HepG2 (cell line): ENCODE measurements around the gene TNFSF15. TPM values are rescaled to one million over a fixed set of nuclear protein-coding genes. Genes with fewer than 3 reads are reported as not detected.

Experiments
- ATAC-seq: fragments of 200-7000 bp; cut with Tn5 transposase; 3 replicates; pipeline ENCODE4 v1.9.1; 2020; ENCODE audit warnings: mild to moderate bottlenecking, moderate library complexity
- BruUV-seq: library from RNA; stranded (reverse); fragments of 400-500 nt; replicated peaks from 2 replicates; lab custom pipeline; 2021; lab: Mats Ljungman, UMichigan
- CTCF ChIA-PET: fragments of 300-600 bp; formaldehyde crosslinking; extraction: SDS; loops from one replicate; lab custom pipeline; 2021; ENCODE audit warnings: low total read pairs, inconsistent platforms, low intra/inter-chr PET ratio; lab: Yijun Ruan, JAX
- POLR2A ChIA-PET: fragments of 350-600 bp; sonication (Branson Sonifier 250); formaldehyde crosslinking; loops from one replicate; lab custom pipeline; 2020; ENCODE audit warnings: antibody characterized with exemption, inconsistent platforms; lab: Yijun Ruan, JAX
- DNase-seq: peaks from one replicate; pipeline ENCODE4 v3.0.0-alpha.2; 2015; ENCODE audit warnings: low spot score
- FAIRE-seq: peaks from 3 replicates; lab custom pipeline; 2011; peaks lifted over from hg19 to GRCh38; lab: Jason Lieb, UNC
- H2AFZ ChIP-seq: one replicate; pipeline ENCODE4 v1.6.1; 2011; ENCODE audit warnings: low read length, inconsistent platforms
- H3K27ac ChIP-seq: fragments of 300-600 bp; 3 replicates; pipeline ENCODE4 v1.8.0; 2011; ENCODE audit warnings: mixed run types, mild to moderate bottlenecking, mixed read lengths, low read length, inconsistent platforms; ENCODE audit not compliant: insufficient read depth; ENCODE audit errors: extremely low read length
- H3K27me3 ChIP-seq, 2 experiments: fragments of 200-600 bp in 1 of 2; 2 replicates in 1 of 2; 3 replicates in 1 of 2; pipeline versions ENCODE4 v1.6.0 to v1.8.0; 2011; ENCODE audit warnings: low read length in 2 of 2, mild to moderate bottlenecking in 2 of 2, moderate library complexity in 2 of 2, inconsistent platforms in 1 of 2; ENCODE audit not compliant: insufficient read depth in 2 of 2, control insufficient read depth in 1 of 2
- H3K36me3 ChIP-seq, 2 experiments: fragments of 200-600 bp in 1 of 2; replicated peaks in 1 of 2; 2 replicates in 1 of 2; 3 replicates in 1 of 2; pipeline versions ENCODE4 v1.5.1 to v1.8.0; 2011; ENCODE audit warnings: low read length in 2 of 2, inconsistent platforms in 1 of 2; ENCODE audit not compliant: insufficient read depth in 2 of 2, control insufficient read depth in 1 of 2
- H3K4me1 ChIP-seq: 2 replicates; pipeline ENCODE4 v1.5.1; 2012; ENCODE audit warnings: low read length, inconsistent platforms; ENCODE audit not compliant: insufficient read depth
- H3K4me2 ChIP-seq: 2 replicates; pipeline ENCODE4 v1.6.0; 2011; ENCODE audit warnings: low read depth, low read length, inconsistent platforms
- H3K4me3 ChIP-seq, 3 experiments: fragments of 200-600 bp in 1 of 3; sonication (generic), shearing (Covaris generic) in 1 of 3; replicated peaks in 1 of 3; 2 replicates each; pipeline ENCODE4 v1.5.1; 2011 to 2016; ENCODE audit warnings: low read length in 3 of 3, inconsistent platforms in 2 of 3, low read depth in 2 of 3, mild to moderate bottlenecking in 2 of 3, control low read depth in 1 of 3, mixed read lengths in 1 of 3; ENCODE audit not compliant: insufficient read depth in 1 of 3
- H3K79me2 ChIP-seq: one replicate; pipeline ENCODE4 v1.6.1; 2011; ENCODE audit warnings: low read length, inconsistent platforms; ENCODE audit not compliant: insufficient read depth
- H3K9ac ChIP-seq: 2 replicates; pipeline ENCODE4 v1.6.0; 2011; ENCODE audit warnings: mild to moderate bottlenecking, low read depth, low read length, inconsistent platforms; ENCODE audit not compliant: insufficient read depth
- H3K9me3 ChIP-seq: 2 replicates; pipeline ENCODE4 v1.5.1; 2012; ENCODE audit warnings: mild to moderate bottlenecking, low read length
- H4K20me1 ChIP-seq: 2 replicates; pipeline ENCODE4 v1.6.0; 2011; ENCODE audit warnings: inconsistent platforms, mild to moderate bottlenecking, low read length, moderate library complexity; ENCODE audit not compliant: insufficient read depth
- BRCA1 ChIP-seq: sonication (generic); formaldehyde crosslinking; IDR thresholded peaks from 2 replicates; pipeline ENCODE4 v1.4.0; 2020; ENCODE audit warnings: missing genetic modification reagents
- CEBPB ChIP-seq: IDR thresholded peaks from 2 replicates; pipeline ENCODE4 v1.6.1; 2011; ENCODE audit warnings: low read depth, low read length, improper control_type of control experiment, borderline replicate concordance
- HHEX ChIP-seq: IDR thresholded peaks from 2 replicates; pipeline ENCODE4 v1.6.1; 2016; ENCODE audit warnings: control low read depth
- MAFF ChIP-seq: IDR thresholded peaks from 2 replicates; pipeline ENCODE4 v1.6.1; 2011; ENCODE audit warnings: low read depth, low read length, improper control_type of control experiment
- MAFK ChIP-seq, 2 experiments: IDR thresholded peaks in 1 of 2; conservative IDR thresholded peaks in 1 of 2; 2 replicates each; pipeline ENCODE4 v1.6.1; 2011; ENCODE audit warnings: improper control_type of control experiment in 2 of 2, low read length in 2 of 2
- PREB ChIP-seq: sonication (generic); formaldehyde crosslinking; IDR thresholded peaks from 2 replicates; pipeline ENCODE4 v1.4.0; 2020; ENCODE audit warnings: missing genetic modification reagents
- RFX5 ChIP-seq: IDR thresholded peaks from 2 replicates; pipeline ENCODE4 v1.6.1; 2011; ENCODE audit warnings: low read depth, low read length, improper control_type of control experiment
- TP53 ChIP-seq: sonication (generic); formaldehyde crosslinking; conservative IDR thresholded peaks from 2 replicates; pipeline ENCODE4 v1.4.0; 2020; ENCODE audit warnings: missing genetic modification reagents
- TSC22D2 ChIP-seq: sonication (generic); formaldehyde crosslinking; IDR thresholded peaks from 2 replicates; pipeline ENCODE4 v1.5.1; 2020; ENCODE audit warnings: missing genetic modification reagents, mild to moderate bottlenecking, borderline replicate concordance
- ZHX2 ChIP-seq, 2 experiments: sonication (generic) in 1 of 2; formaldehyde crosslinking in 1 of 2; IDR thresholded peaks; 2 replicates each; pipeline versions ENCODE4 v1.6.1 to v1.9.0; 2014 to 2022; ENCODE audit warnings: antibody characterized with exemption in 1 of 2, borderline replicate concordance in 1 of 2, inconsistent platforms in 1 of 2, low read depth in 1 of 2, missing genetic modification reagents in 1 of 2
- ZNF205 ChIP-seq: IDR thresholded peaks from 2 replicates; pipeline ENCODE4 v1.6.1; 2018; ENCODE audit warnings: missing biosample characterization, missing genetic modification reagents
- ZNF234 ChIP-seq: sonication (generic); formaldehyde crosslinking; conservative IDR thresholded peaks from 2 replicates; pipeline ENCODE4 v1.5.1; 2020; ENCODE audit warnings: mild to moderate bottlenecking, missing genetic modification reagents
- ZNF496 ChIP-seq: sonication (generic); formaldehyde crosslinking; IDR thresholded peaks from 2 replicates; pipeline ENCODE4 v1.8.1; 2023; ENCODE audit warnings: mild to moderate bottlenecking, moderate library complexity, missing genetic modification reagents; ENCODE audit not compliant: insufficient replicate concordance
- ZNF792 ChIP-seq: IDR thresholded peaks from 2 replicates; pipeline ENCODE4 v1.6.1; 2016
- WGBS: methylation state at CpG from one replicate; pipeline ENCODE4 v1.1.6; 2017; ENCODE audit warnings: low lambda C conversion rate; 5-methylcytosine and 5-hydroxymethylcytosine counted together
- in situ Hi-C: cut with HindIII; loops from 2 replicates; pipeline ENCODE4 v1.10.0; 2017; ENCODE audit warnings: low pct_unique_long_range_greater_than_20kb; ENCODE audit not compliant: extremely low pct_ligation_motif_present
- intact Hi-C: fragments of 100-400 bp; cut with micrococcal nuclease; formaldehyde crosslinking; loops from one replicate; pipeline ENCODE4 v1.10.0; 2022; ENCODE audit not compliant: unreplicated experiment
- polyA plus RNA-seq, 8 experiments: library from polyadenylated mRNA; depleted of rRNA in 3 of 8; stranded (reverse) in 7 of 8; unstranded in 1 of 8; fragments of >200 nt; fragmentation: Illumina TruSeq in 4 of 8; extraction: Trizol in 4 of 8; gene quantifications; 2 replicates each; pipeline versions ENCODE4 v1.2.1 to v1.2.3, GENCODE V29; 2011 to 2016; ENCODE audit warnings: low read depth in 4 of 8, missing spikeins in 1 of 8, mixed read lengths in 1 of 8; ENCODE audit not compliant: insufficient read depth in 1 of 8
- total RNA-seq, 5 experiments: library from RNA; depleted of rRNA; stranded (reverse); fragments of >200 nt; fragmentation: Illumina TruSeq; extraction: Trizol; gene quantifications; 2 replicates each; pipeline ENCODE4 v1.2.3, GENCODE V29; 2016; ENCODE audit warnings: low read depth in 1 of 5

The TNFSF15 gene
- total and polyA plus RNA-seq, 2 of the 13 experiments (the other 11 are each of a cell fraction or from before 2014, with no cell fraction given), result 0.02 to 0.03 TPM

- 26% methylated on average over 4 of the region's 4 CpGs for WGBS
- ChIA-PET POLR2A (no interaction called here), CTCF (no interaction called here)
- intact Hi-C loops, result no loop called here
- Histone ChIP-seq H3K9ac (no peak overlapping the region), H3K27ac (no peak overlapping the region), H4K20me1 (no peaks in the 10 kb centered on the region), H3K27me3 (peaks cover 1 to 3% of the 10 kb centered on the region in 2 experiments; a peak in 2 of 5 replicates), H2AFZ (no peak overlapping the region), H3K4me1 (no peaks in the 10 kb centered on the region), H3K79me2 (no peaks in the 10 kb centered on the region), H3K9me3 (no peaks in the 10 kb centered on the region), H3K4me3 (no peak overlapping the region), H3K4me2 (no peak overlapping the region), H3K36me3 (no peaks in the 10 kb centered on the region)
- ATAC-seq (no peak), FAIRE-seq (no peak), DNase-seq (no peak)
- BruUV-seq, result no TSS peak
- in situ Hi-C loops, result no loop called here
- TF ChIP-seq BRCA1 (no peak), PREB (no peak), TP53 (CRISPR knock-in tag) (no peak), MAFF (peak; percentile 87), CEBPB (peak; percentile 22; the same call in 1 of the 2 replicates), ZNF205 (CRISPR knock-in tag) (no peak), MAFK (conservative IDR thresholded peaks at IDR 0.05 in 1 of 2, IDR thresholded peaks at IDR 0.05 in 1 of 2; ENCODE audit: low read length in 2 of 2) (peak; percentile 76 to 89; a peak in 3 of 4 replicates), TSC22D2 (CRISPR knock-in tag) (no peak), RFX5 (no peak)
These were observed 42.6 kb downstream of the TNFSF15 start for GRCh38 chr9:114763220-114763619.

- Histone ChIP-seq H3K36me3 (no peaks in the 10 kb centered on the region), H3K27me3 (peaks cover 1 to 4% of the 10 kb centered on the region in 2 experiments; a peak in 1 of 5 replicates), H2AFZ (no peak overlapping the region), H3K4me2 (no peak overlapping the region), H3K79me2 (no peaks in the 10 kb centered on the region), H4K20me1 (no peaks in the 10 kb centered on the region), H3K4me3 (no peak overlapping the region), H3K9ac (no peak overlapping the region), H3K27ac (no peak overlapping the region), H3K9me3 (no peaks in the 10 kb centered on the region), H3K4me1 (no peaks in the 10 kb centered on the region)
- FAIRE-seq, result no peak
- ChIA-PET CTCF (no interaction called here), POLR2A (no interaction called here)
- no TSS peak for BruUV-seq
- no peak for ATAC-seq
- in situ Hi-C loops, result no loop called here
- WGBS, result 0% methylated on average over 2 of the region's 2 CpGs
- intact Hi-C loops, result no loop called here
- no peak for DNase-seq
- no peak for TF ChIP-seq ZNF792
- TF ChIP-seq ZNF234 (CRISPR knock-in tag), result no peak
- no peak for TF ChIP-seq ZNF496
- no peak for TF ChIP-seq ZHX2 (IDR thresholded peaks at IDR 0.05; ENCODE audit: low read depth)
- TF ChIP-seq ZHX2 (CRISPR knock-in tag; IDR thresholded peaks at IDR 0.05; ENCODE audit: borderline replicate concordance), result no peak
- no peak for TF ChIP-seq HHEX
These were observed 44.3 kb downstream of the TNFSF15 start for GRCh38 chr9:114761523-114761922.
